Activated T-cell treated with anti-CD3 and anti-CD28 coated beads, Interleukin-2, amount 50 U/mL, for 1 hour (primary cell): ENCODE data around the gene ITSN2.
"Not testable (repeated sequence)": the region's sequence is repeated elsewhere in the genome, so short reads cannot be mapped to it uniquely, and the experiment has no call there.

Experiments
- DNase-seq: peaks from one replicate; pipeline ENCODE4 v3.0.0-alpha.2; 2020

Gene ITSN2

DNA sequence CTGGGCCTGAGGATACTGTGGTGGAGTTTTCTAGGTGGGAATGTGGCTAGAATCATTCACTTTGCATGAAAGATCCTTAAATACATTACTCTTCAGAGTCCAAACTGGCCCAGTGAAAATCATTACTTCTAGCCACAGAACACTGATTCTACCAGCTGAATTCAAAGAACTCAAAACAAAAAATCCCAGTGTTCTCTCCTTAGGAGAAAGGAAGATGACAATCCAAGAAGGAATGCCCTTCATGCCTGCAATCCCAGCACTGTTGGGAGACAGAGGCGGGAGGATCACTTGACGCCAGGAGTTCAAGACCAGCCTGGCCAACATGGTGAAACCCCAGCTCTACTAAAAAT is 150.3 kb downstream of the ITSN2 start:
- no peak for DNase-seq

DNA sequence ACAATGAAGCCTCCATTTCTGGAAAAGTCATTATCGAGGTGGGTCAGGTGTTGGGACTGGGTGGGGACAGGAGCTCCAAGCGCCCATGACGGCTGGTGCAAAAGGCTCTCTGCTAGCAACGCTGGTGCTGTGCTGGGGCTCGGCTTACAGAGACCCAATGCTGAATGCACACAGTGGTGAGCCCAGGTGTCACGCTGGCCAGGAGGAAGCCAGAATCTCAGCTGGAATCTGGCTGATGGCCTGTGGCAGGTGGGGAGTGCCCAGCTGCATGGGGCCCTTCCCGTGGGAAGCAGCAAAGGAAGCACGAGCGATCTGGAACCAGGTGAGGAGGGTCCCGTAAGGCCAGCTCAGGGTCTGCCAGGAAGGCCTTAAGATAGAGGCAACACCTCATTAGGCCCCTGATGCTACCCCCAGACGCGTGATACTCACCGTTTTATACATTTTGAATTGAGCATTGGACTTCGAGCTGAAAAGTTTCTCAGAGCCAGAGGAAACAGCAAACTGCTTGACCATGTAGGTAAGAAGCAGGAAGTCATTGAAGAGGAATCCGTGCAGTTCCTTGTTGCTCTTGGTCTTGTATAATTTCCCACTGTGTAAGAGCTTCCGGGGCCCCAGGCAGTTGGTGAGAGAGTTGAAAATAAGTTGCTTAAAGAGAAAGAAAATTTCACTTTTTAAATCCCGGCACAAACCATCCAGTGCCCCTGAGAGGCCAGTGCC is 150.8 kb downstream of the ITSN2 start:
- DNase-seq = no peak

- DNase-seq = no peak
These were observed 151.8 kb downstream of the ITSN2 start for GRCh38 chr2:24208490-24208889.

- no peak for DNase-seq
These were observed 153.0 kb downstream of the ITSN2 start for GRCh38 chr2:24207359-24207758.

DNA sequence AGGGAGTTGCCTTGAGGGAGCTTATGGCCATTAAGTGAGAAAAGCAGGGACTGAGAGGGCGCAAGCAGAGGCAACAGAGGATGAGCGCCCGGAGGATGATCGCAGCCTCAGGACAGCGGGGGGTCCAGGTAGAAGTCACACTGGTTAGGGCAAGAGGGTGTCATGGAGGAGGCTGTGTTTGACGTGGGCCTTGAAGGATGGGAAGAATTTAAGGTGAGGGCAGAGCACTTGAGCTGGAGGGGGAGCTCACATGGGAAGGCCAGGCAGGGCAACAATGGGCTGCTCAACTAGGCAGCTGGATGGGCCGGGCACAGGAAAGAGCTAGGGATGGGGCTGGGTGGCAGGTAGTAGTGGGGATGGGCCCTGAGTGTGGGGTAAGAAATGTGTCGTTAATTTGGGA is 153.6 kb downstream of the ITSN2 start:
- no peak for DNase-seq

DNA sequence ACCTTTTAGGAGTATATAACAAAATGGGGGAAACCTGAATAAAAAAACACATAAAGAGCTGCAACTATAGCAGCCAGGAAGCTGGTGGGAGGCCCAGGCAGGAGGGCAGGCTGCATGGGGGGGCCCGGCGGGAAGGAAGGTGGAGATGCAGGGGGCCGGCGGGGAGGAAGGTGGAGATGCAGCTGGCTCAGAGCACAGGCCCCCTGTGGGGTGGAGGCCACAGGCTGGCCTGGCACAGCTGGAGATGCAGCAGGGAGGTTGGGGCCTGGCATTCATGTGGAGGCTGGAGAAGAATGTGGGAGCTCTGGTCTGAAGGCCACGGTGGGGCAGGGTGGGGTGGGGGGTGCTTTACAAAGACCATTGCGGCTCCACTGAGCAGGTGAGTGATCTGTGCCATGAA is 154.1 kb downstream of the ITSN2 start:
- DNase-seq = no peak

- DNase-seq = no peak
These were observed 155.2 kb downstream of the ITSN2 start for GRCh38 chr2:24205131-24205530.

DNA sequence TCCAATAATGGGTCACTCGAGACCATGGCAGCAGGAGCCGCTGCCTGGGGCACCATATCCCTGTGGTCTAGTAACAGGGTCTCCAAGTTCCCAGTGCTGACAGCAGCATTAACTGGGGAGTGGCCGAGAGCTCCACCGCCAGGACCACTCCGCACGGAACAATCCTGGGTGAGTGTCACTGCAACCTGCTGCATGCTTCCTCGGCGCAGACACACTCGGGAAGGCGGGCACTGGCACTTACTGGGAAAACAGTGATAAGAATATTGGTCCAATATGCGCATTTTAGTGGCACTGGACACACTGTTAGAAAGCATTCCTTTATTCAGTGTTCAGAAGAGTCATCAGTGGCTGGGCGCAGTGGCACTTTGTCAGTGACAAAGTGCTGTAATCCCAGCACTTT is 155.8 kb downstream of the ITSN2 start:
- no peak for DNase-seq

GRCh38 chr2:24203787-24204150 is 156.6 kb downstream of the ITSN2 start:
- no peak for DNase-seq

DNA sequence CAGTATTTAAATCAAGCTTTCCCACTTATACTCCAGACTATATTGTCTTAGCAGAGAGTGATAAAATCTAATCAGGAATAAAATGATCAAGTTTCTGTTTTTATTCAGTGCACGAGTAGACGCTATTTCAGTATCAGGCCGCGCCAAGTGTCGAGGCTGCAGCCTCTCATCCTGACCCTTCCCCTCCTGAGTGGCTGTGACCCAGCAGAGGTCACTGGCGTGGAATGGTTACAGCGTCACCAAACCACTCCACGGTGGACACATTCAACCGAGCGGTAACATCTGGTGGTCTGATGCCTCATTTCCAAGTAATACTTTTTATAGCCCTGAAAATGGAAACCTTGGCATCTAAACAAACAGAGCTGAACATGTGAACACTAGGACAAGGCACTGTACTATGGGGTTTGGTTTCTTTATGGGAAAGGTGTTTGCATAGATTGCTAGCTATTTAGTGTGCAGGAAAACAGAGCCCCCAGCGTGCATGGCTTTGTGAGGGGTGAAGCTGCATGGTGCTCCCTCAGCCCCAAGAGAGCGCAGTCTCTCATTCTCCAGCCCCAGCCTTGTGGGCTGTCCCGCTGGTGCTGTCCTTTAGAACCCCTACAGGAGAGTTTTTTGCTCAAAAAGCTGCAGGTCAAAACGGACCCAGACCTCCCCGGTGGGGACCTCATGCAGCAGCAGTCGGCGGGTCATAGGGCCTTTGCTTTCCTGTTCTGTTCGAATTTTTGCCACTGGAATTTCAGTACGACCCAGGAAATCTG is 157.1 kb downstream of the ITSN2 start:
- no peak for DNase-seq

DNA sequence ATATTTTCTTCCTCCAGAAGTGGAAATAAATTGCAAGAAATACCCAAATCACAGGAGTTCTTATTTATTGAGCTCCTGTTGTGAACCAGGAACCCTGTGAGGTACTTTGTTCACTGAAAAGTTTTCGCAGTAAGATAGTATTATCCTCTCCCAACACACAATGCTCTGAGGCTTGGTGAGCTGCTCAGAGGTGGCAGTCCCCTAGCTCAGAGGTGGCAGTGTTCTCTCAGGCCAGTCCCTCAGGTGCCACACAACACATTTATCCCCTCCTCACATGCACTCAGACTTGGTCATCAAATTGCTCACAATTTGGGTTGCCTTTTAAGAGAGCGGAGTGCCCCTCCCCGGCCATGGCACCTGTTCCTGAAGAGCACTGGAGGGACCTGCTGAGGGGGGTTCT is 159.5 kb downstream of the ITSN2 start:
- no peak for DNase-seq

GRCh38 chr2:24199968-24200590 is 160.3 kb downstream of the ITSN2 start:
- DNase-seq = no peak

- not testable (repeated sequence) for DNase-seq
These were observed 163.1 kb downstream of the ITSN2 start for GRCh38 chr2:24197213-24197612.

GRCh38 chr2:24191848-24192247 is 168.5 kb downstream of the ITSN2 start:
- no peak for DNase-seq

DNA sequence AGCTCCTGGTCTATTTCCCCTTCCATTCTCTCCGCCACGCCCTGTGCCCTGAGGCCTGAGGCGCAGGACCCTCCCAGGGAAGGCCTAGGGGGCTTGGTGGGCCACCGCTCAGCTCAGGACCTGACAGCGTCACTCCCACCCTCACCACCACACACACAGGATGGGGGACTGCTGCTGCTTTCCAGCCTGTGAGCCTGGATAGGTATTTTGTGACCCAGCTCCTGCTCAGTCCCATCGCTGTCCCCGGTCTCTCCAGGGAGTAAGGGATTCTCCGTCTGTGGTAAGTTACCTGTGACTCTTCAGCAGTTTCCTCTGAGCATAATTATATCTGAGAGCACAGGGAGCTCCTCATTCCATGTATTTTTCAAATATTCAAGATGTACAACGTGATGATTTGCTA is 169.2 kb downstream of the ITSN2 start:
- no peak for DNase-seq

DNA sequence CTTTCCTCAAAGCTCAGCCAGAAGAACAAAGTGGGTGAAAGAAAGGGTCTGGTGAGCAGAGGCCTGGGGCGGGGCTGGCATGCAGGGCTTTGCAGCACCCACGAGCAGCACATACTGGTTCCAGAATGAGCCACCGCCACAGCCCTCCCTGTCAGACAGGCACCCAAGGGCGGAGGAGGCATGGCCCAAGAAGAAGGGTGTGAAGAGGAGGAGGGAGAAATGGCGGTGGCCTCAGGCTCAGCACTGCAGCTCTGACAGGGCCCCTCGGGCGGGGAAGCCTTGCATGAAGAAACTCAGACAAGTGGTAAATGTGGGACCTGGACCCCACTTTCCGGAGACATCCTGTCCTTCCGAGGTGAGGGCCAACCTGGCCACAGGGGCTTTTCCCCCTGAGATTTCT is 169.8 kb downstream of the ITSN2 start:
- no peak for DNase-seq

DNA sequence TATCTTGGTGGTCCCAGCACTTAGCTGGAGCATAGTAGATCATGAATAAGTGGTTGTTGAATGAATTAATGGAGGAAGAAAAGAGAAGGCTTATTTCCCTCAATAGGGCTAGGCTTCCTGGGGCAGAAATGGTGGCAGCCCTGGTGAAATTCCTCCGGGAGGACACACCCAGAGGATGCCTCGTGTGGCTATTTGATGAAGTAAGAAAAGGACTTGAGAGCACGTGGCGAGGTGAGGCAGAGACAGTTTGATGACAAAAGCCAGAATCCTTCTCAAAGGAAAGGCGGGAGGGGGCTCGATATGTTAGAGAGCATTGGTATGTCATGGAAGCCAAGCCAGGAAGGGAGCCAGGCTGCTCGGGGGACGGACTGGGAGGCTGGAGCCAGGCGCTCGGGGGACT is 170.8 kb downstream of the ITSN2 start:
- no peak for DNase-seq

DNA sequence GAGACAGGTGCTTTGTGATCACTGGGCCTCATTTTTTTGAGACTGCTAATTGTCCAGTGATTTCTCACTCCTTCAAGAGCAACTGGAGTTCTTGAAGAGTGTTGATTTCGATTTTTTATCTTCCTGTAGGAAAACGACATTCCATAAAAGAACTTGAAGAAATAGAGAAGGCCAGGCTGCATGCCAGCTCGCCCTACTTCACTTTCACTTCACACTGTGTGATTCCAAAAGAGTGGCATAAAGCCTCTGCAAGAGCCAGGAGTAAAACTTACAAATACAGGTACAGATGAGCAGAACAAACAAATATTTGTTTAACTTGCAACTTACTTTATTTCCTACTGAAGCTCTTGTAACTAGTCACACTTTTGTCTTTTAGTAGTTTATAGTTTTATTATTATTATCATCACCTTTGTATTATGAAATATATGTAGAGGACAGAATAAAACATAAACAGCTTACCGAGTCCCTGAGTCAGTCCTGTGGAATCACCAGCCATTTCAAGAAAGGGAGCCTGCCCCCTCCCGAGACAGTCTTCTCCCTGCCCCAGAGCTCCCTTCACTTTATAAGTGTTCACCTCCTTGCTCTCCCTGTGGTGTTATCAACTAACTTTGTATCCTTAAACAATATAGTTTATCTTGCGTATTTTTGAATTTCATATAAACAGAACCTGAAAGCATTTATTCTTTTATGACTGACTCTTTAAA is 176.8 kb downstream of the ITSN2 start:
- DNase-seq = no peak

DNA sequence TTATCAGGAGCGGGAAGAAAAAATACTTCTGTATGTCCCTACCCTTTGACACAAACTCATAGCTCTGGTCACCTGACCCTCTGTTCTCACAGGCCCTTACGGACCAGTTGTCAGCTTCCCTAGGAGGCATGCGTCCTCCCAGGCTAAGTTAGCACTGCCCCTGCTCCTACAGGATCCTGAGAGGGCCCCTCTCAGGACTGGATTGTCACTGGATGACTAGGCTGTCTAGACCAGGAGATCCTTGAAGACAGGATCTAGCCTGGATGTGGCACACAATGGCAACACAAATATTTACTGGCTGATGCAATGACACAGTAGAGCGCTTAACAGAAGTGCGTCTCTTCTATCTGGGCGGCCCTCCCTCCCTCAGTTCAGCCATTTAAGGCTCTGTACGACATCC is 177.8 kb downstream of the ITSN2 start:
- DNase-seq = no peak

DNA sequence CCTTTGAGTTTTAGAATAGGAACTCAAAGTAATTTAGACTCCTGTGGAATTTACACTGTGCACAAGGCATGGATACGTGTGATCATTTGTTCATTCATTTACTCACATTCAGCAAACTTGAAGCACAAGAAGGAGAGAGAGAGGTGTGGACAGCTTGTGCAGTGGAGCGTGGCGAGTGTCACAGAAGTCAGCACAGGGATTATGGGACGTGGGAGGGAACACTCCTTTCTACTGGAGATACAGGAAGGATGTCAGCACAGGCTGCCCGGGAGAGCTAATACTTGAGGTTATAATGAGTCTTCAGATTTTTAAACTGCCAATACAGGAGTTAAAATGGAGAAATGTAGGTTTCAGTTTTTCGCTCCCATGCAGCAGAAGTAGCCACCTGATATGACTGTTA is 178.5 kb downstream of the ITSN2 start:
- DNase-seq = no peak

- no peak for DNase-seq
These were observed 180.7 kb downstream of the ITSN2 start for GRCh38 chr2:24179683-24180082.

GRCh38 chr2:24176326-24176725 is 184.0 kb downstream of the ITSN2 start:
- DNase-seq = no peak

DNA sequence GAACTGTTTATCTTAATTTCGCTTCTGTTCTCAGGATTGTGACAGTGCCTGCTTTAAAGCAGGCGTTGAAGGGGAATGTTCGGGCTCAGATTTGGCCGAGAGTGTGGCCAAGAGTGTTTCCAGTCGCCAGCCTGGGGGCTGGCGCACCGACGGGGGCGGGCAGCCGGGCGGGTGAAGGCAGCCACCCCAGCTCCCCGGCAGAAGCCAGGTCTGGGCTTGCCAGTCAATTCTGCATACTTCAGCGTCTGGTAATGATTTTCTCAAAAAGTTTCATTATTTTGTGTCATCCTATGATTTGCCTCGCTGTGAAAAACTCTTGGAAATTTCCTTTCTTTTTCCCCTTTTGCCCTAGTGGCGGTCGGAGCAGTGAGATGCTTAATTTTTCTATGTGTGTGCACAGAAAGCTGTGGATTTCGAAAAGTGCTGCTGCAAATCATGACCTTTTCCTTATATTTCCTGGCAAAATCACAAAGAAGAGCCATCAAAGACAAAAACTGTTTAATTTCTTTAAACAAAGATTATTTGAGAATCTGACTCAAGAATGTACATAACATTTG is 184.6 kb downstream of the ITSN2 start:
- no peak for DNase-seq
